Hematopoietic multipotent progenitor cell treated with erythropoietin and hydrocortisone succinate and interleukin-3 and kit ligand, for 4 days (in vitro differentiated cells): ENCODE measurements around the gene CELA3B.
"Not testable (repeated sequence)": the region's sequence is repeated elsewhere in the genome, so short reads cannot be mapped to it uniquely, and the experiment has no call there.

ENCODE experiments used
- DNase-seq: peaks from one replicate; pipeline ENCODE4 v3.0.0-alpha.2; 2015

CELA3B gene

GRCh38 chr1:21944733-21945073 is 32.1 kb upstream of the CELA3B start:
- DNase-seq, result no peak

DNA sequence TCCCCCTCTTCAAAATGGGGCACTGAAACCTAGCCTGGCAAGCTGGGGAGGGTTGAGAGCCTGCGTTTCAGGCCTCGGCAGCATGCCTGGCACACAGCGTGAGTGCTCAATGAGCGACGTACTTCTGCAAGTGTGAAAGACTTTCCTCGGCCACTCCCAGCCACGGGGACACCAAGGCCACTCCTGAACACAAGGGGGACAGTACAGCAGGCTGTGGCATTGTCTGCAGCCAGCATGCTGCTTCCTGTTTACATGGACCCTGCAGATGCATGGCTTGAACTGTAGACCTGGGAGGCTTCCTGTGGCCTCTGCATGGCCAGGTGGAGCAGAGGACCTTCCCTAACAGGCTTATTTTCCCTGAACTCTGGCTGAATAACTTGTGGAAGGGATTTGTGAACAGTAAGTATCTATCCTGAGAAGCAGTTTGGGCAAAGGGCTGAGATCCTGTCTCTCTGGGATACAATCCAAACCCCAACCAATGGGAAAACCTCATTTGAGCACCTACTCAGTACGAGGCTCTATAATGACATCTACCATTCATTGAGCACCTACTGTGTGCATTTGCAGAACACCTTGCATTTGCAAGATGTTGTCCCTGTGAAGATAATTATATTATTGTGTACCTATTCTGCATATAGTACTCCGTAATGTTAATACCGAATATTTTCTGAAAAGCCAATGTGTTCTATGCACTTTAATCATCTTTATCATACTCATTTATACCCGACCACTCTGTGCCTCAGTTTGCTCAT is 29.8 kb upstream of the CELA3B start:
- DNase-seq, result no peak

DNA sequence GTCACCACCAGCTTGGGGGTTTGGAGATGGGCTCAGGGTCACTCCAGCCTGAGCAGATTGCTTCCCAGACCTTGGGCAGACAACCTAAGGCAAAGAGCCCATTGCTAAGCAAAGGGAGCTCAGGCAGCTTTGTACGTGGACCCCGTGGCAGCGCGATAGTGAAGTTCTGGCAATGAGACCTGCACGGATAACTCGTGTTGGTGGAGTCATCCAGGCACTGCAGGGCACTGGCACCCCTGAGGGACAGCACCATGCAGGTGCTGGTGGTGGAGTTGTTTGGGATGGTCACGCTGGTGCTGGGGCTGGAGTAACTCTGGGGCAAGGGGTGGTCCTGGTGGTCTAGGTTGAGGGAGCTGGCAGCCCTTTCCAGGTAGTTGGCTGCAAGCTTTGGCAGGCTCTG is 26.1 kb upstream of the CELA3B start:
- DNase-seq, result no peak

DNA sequence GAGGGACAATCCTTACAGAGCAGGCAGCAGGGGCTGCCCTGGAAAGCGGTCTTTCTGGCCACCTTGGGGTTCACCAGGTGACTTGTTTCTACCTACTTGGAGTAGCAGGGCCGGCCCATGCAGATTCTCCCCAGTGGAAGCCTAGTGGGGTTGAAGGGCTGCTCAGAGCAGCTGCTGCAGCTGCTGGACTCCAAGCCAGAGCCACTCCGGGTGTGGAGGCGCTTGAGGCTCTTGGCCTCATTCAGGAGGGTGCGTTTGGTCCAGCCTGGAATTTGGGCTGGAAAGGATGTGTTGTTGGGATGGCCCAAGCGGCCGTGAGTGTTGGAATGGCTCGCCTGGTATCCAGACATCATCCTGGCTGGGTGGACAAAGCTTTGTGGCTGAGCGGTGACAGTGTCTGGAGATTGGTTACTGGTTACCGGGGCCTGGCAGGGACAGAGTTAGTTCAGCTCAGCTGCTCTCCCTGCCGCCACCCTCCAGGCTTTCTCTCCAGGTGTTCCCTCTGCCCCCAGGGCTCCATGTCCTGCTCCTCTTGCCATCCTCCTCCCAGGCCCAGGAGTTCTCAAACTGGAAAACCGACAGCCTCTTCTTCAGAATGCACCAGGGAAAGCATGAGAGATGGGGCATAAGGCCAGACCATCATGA is 25.5 kb upstream of the CELA3B start:
- DNase-seq, result no peak

GRCh38 chr1:21952786-21953520 is 23.9 kb upstream of the CELA3B start:
- no peak for DNase-seq

DNA sequence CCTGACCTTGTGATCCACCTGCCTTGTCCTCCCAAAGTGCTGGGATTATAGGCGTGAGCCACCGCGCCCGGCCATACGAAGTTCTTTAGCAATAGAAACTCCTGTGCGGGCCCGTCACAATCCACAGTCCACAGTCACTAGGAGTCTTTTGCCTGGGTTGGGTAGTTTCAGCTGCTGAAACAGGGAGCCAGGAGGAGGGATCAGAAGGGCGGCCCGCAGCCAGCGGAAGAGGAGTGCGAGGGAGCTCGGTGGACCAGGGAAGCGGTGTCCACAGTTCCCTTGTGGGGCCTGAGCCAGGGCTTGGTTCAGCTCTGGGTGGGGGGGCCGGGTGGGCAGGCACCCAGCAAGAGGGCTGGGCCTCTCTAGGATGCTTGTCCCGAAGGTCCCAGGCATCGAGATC is 21.8 kb upstream of the CELA3B start:
- DNase-seq, result no peak

GRCh38 chr1:21955501-21956281 is 21.1 kb upstream of the CELA3B start:
- DNase-seq, result no peak

DNA sequence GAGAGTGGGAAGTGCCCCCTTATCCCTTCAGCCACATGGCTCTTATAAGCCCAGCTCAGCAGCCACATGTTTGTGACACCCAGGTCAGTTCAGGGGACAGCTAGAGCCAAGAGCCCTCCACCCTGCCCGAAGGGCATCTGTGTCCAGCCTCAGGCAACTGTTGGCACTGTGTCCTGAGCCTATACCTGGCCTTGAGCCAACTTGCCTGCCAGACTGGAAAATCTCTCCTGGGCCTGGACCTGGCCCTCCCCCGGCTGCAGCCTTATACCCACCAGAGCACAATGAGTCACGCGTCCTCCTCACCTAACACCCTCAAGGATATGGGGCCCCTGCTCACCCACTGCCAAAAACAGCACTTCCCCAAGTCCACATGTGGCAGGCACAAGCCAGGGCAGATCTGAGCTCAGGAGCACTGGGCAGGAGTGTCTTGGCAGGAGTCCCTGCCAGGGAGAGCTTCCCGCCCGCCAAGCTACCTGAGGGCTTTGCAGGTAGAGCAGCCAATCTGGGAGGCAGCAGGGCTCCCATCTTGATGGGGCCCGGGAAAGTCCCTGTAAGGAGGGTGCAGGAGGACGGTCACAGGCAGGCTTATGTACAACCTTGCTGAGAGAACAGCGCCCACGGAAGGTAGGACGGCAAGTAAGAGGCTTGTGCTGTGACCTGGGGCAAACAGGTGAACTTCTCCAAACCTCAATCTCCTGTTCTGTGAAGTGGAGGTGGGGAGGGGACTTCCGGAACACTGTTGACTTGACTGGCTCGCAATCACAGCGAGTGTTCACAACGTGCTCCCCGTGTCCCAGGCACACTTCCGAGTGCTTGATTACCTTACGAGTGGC is 19.9 kb upstream of the CELA3B start:
- DNase-seq, result peak; percentile 47

- peak; percentile 28 for DNase-seq
Measured at GRCh38 chr1:21961337-21961736, 15.5 kb upstream of the CELA3B start.

DNA sequence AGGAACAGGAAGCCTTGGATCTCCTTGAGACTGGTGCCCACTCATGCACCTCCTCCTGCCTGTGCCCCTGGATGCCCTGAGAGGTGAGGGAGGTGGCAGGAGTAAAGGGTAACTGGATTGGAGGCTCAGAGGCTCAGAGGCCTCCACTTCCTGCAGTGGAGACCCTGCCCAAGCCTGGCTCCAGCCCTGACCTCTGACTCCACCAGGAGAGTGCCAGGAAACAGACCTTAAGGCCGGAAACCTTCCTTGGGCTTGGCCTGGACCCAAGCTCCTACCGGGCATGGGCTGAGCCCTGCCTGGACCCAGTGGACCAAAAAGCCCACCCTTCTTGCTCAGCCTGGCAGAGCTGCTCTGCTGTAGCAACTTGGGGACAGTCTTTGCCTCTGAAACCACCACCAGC is 15.0 kb upstream of the CELA3B start:
- DNase-seq, result no peak

GRCh38 chr1:21963477-21964217 is 13.2 kb upstream of the CELA3B start:
- DNase-seq, result peak; percentile 88

GRCh38 chr1:21966247-21967000 is 10.4 kb upstream of the CELA3B start:
- no peak for DNase-seq

DNA sequence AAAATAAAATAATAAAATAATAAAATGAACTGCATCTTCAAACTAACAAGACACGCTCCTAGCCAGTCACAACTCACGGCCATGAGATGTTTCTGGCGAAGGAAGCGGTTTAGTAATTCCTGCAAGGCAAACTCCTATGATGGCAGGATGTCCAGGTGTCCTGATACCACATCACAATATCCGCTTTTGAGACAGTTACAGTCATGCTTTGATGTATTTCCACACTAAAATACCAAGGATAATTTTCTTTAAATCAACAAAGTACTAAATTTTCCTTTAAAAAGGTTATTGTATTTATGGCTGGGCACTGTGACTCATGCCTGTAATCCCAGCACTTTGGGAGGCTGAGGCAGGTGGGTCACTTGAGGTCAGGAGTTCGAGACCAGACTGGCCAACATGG is 9.6 kb upstream of the CELA3B start:
- not testable (repeated sequence) for DNase-seq

- DNase-seq, result not testable (repeated sequence)
Measured at GRCh38 chr1:21969066-21969465, 7.8 kb upstream of the CELA3B start.

- not testable (repeated sequence) for DNase-seq
Measured at GRCh38 chr1:21970523-21970922, 6.3 kb upstream of the CELA3B start.

DNA sequence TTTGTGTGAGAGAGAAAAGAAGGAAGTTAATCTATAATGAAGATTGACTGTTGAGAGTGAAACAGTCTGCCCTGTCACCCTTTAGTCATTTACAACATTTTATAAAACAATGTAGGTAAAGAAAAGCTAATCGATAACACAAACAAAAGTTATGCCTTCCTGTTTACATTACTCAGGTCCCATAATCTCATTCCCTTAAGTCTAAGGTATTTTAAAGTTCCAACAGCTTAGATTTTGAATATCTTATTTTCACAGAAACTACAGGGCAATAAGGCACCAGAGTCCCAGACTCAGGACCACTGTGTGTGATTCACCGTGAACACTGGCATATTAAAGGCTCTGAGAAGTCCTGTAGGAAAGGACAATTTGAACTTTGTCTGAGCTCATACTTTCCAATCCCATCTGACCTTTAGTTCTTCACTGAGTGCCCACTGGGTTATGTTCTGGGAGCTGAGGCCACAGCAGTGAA is 3.8 kb upstream of the CELA3B start:
- DNase-seq, result not testable (repeated sequence)

GRCh38 chr1:21973948-21974347 is 2.9 kb upstream of the CELA3B start:
- not testable (repeated sequence) for DNase-seq

GRCh38 chr1:21974699-21975098 is 2.1 kb upstream of the CELA3B start:
- not testable (repeated sequence) for DNase-seq

DNA sequence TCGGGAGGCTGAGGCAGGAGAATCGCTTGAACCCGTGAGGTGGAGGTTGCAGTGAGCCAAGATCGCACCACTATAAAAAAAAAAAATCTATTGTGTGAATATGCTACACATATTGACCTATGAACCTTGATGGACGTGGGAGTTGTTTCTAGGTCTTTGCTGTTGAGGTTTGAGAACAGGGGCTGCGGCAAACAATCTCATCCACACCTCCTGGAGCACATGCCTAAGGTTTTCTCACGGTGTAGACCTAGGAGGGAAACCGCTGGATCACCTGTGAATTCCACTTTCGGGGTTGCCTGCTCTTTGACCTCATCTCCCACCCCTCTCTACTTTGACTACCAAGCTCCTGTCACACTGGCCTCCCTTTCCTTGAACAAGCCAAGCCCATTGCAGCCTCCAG is 1.5 kb upstream of the CELA3B start:
- not testable (repeated sequence) for DNase-seq

- DNase-seq, result not testable (repeated sequence)
Measured at GRCh38 chr1:21978209-21978608, 1.4 kb downstream of the CELA3B start.
